Nucleus accumbens (tissue), 56 donors: Measurements from ENCODE around the gene CASTOR1.

Experiments used
- DNase-seq, 56 donors: peaks; one replicate each; lab custom pipeline; 2025; lab: John Stamatoyannopoulos, UW

CASTOR1 gene

GRCh38 chr22:30235687-30236170 lies 53.6 kb downstream of the CASTOR1 start:
- no peak for DNase-seq
